NCI-H1417 treated with DMSO at 0.1 percent for 48 hours (cell line): ENCODE data around the gene MAP3K5.
"Not testable (repeated sequence)": the region's sequence is repeated elsewhere in the genome, so short reads cannot be mapped to it uniquely, and the experiment has no call there.

ENCODE experiments used
- DNase-seq: peaks from one replicate; lab custom pipeline; 2025; lab: John Stamatoyannopoulos, UW

The MAP3K5 gene

DNA sequence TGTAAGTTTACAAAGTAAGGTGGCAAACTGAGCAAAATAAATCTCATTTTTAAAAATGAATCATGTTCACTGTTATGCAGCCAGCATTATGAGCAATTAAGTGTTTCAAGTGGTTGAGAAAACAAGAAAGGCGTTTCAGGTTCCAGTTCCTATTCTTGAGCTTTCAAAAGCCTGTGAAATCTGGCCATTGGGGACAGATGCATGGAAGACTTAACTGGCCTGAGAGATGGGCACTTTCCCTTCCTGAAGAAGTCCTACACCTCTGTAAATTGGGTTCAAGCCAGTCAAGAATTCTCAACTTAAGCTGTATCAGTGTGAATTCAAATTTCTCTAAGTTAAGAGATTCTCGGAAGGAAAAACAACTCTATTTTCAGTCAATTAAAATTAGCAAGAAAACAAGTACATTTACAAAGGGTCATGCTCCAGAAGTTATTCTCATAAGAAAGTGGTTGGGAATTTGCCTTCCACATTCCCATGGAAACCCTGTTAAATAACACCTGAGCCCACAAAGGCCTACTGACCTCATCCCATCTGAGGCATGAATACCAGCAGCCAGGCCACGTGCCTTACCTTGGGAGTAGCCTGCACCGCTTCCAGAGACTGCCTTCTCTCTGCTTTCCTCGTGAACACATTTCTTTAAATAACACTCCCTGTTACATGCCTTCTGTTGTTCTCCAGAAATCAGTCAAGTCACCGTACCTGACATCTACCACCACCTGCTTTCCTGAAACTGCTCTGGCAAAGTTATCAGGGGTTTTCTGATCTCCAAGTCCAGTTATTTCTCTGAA is 19.4 kb downstream of the MAP3K5 start:
- DNase-seq, result peak; percentile 21

DNA sequence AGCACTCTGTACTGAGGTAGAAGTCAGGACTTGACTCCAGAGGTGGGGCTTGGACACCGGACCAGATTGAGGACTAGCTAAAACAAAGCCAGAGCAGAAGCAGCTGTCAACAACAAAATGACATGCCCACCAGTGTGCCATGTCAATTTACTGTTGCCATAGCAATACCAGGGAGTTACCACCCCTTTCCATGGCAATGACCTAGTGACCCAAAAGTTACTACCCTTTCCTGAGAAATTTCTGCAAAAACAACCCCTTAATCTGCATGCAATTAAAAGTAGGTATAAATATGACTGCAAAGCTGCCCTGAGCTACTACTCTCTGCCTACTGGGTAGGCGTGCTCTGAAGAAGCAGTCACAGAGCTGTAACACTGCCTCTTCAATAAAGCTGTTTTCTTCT is 21.0 kb downstream of the MAP3K5 start:
- DNase-seq, result no peak

DNA sequence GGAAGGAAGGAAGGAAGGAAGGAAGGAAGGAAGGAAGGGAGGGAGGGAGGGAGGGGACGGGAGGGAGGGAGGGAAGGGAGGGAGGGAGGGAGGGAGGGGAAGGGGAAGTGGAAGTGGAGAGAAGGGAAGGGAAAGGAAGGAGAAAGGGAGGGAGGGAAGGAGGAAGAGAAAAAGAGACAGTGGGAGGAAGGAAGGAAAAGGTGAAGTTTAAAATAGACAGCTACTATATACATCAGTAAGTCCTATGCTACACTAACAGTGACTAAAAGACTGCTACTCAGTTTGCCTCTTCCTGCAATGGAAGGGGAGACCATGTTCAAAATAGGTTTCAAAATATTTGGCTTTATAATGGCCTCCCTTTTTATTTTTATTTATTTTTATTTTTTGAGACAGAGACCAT is 22.5 kb downstream of the MAP3K5 start:
- no peak for DNase-seq

DNA sequence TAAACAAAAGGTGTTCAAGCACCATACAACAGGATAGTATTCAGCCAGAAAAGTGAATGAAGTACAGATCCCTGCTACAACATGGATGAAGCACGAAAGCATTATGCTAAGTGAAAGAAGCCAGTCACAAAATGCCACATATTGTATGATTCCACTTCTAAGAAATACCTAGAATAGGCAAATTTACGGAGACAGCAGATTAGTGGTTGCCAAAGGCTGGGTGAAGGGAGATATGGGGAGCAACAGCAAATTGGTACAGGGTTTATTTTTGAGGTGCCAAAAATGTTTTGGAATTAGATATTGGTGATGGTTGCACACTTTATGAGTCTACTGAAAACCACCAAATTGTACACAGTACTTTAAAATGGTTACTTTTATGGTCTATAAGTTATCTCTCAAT is 23.2 kb downstream of the MAP3K5 start:
- DNase-seq, result no peak

DNA sequence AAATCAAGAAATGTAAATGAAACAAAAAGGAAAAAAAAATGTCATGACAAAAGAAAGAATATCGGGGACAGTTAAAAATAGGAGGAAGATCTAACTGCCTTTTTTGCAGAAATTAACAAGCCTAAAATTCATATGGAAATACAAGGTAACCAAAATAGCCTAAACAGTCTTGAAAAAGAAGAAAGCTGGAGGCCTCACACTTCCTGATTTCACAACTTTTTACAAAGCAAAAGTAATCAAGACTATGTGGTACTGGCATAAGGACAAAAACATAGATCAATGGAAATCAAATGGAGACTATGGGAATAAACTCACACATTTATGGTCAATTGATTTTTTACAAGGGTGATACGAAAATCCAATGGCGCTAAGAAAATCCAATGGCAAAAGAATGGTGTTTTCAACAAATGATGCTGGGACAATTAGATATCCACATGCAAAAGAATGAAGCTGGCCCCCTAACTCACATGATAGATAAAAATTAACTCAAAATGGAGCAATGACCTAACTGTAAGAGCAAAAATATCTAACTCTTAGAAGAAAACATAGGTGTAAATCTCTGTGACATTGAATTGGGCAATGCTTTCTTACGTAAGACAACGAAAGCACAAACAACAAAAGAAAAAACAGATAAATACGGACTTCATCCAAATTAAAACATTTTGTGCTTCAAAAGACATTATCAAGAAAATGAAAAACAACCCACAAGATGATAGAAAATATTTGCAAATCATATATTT is 24.5 kb downstream of the MAP3K5 start:
- DNase-seq, result no peak

DNA sequence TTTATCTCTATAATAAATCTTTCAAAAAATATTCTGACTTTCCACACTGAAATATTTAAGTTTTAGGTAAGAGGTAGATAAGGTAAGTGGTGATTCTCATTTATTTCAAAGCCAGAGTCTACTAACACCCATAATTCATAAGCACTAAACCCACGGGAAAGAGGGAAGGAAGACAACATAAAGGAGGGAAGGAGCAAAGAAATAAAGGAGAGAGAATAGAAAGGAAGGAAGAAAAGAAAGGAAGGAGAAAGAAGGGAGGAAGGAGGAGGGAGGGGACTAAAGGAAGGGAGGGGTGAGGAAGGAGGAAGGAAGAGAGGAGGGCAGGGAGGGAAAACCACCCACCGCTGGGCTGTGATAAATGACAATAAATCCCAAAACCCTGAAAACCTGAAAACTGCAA is 25.2 kb downstream of the MAP3K5 start:
- no peak for DNase-seq

DNA sequence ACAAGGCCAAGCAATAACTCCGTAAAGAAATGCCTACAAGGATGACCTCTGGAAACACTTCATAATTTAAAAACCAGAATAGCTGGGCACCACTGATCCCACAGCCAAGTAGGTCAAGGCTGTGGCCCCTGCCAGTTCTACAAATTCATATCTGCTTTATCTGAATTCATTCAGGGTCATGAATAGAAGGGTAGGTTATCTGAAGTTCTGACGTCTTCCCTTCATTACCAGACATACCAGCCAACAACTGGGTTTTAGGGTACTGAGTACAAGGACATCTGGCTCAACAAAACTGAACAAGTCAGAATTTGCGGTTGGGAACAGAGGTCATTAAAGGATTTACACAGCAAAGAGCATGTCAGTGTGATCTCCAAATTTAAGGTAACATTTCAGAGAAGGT is 26.0 kb downstream of the MAP3K5 start:
- no peak for DNase-seq

DNA sequence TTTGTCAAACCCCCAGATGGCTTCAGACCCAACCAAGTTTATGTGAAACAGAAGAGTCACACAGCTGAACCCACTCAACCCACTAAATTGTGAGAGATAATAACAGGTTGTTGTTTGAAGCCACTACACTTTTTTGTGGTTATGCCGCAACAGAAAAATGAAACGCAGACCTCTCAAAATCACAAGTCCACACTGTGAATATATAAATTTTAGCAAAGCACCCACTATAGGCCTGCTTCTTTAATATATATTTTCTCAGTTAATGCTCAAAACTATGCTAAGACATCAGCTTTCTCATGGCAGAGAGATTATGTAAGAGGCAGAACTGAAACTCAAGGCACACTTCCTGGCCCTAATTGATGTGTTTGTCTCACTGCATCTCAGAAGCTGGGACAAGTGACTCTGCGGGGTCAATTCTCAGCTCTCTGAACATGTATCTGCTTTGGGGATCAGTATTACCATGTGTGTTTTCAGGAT is 27.7 kb downstream of the MAP3K5 start:
- DNase-seq, result no peak

DNA sequence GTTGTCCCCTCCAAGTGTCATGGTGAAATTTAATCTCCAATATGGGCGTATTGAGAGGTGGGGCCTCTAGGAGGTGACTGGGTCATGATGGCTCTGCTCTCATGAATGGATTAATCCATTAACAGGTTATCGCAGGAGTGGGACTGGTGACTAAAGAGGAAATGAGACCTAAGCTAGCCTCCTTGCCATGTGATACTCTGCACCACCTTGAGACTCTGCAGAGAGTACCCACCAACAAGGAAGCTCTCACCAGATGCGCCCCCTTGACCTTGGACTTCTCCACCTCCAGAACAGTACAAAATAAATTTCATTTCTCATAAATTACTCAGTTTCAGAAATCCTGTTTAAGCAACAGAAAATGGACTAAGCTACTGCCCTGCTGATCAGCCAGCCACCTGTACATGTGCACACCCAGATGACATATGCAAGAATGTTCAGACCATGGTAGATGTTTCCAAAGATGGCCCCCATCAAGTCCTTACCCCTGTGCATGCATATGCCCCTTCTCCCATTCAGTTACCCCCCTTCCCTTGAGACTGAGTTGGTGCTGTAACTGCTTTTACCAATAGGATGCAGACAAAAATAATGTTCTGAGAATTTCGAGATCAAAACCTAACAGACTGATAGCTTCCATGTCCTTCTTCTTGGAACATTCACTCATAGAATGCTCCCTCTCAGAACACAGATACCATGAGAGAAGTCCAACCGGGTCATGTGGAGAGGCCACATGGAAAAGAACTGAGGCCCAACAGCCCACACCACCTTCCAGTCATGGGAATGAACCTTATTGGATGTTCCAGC is 28.4 kb downstream of the MAP3K5 start:
- DNase-seq, result no peak

DNA sequence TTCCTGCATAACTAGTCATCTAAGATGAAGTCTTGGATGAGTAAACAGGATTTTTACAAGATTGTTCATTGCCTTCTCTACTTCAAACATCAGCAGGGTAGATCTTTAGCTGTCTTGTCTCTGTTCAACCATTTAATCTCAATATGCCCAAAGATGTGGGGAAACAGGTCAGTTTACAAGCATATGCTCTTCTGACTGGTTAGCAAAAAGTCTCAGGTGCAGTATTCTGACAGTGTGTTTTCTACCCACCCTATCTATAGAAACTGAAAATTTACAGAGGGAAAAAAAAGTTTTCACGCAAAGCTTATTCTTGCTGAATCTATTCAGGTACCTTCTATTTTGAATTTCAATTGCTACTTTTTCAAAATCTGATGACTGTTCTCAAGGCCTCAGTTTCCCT is 29.0 kb downstream of the MAP3K5 start:
- no peak for DNase-seq

DNA sequence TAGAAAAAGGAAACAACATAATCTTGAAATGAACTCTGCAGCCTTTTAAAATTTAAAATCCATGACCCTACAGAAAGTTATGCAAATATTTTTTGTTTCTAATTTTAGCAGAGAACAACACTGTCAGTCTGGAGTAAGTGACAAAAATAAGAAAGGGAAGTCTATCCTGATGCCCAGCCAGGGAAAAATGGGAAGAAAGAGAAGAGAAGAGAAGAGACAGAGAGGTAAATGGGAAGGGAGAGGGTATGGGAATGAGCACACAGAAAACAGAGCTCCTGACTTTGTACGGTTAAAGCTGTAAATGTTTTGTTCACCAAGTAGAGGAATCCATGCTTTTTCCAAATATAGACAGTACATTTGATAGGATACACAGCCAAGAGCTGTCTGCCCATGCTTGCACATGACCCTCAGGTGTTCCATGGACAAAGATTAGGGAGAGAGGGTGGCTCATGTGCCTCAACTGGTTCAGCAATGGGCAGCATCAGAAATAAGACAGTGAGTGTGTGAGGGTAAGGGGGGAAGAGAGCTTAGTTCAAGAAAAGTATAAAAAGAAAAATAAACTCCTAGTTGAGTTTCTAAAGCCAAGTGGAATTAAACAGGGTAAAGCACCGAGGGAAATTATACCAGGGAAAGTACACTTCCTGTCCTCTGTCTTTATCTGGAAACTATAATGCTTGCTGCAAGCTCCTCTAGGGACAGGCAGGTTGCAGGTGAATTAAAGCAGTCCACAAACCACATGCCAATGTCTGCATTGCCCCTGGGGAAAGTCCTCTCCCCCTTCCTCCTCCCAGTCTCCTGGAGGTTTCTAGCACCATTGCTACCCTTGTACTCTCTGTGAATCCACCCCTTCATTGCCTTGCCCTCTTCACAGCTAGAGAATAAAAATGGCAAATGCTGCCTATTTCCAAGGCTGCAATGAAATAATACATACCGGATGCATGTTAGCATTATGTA is 30.0 kb downstream of the MAP3K5 start:
- DNase-seq, result no peak

DNA sequence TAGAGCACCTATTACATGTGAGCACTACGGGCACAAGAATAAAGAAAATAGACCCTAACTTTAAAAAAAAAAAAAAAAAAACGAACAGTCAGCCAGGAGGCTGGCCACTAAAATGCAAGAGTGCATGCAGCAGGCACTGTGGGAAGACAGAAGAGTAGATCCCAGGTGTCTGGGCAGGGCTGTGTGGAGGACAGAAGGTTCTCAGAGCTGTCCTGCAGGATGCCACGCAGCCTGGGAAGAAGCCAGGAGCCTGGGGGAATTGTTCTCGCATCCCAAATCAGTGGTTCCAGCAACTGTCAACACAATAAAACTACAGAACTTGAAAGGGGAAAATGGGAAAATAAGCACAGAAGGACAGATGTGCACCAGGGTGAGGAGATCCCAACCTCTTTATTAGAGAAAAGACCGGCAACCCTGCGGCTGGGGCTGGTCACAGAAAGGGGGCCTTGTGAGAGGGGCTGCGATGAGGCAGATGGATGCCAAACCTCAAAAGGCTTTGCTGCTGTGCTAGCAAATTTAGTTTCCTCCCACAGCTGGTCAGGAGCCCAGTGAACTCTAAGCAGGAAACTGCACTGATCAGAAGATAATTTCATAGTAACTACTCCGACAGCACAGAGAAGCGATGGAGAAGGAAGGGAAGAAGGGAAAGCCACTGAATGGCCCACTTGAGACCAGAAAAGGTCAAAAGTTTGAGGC is 30.9 kb downstream of the MAP3K5 start:
- no peak for DNase-seq

DNA sequence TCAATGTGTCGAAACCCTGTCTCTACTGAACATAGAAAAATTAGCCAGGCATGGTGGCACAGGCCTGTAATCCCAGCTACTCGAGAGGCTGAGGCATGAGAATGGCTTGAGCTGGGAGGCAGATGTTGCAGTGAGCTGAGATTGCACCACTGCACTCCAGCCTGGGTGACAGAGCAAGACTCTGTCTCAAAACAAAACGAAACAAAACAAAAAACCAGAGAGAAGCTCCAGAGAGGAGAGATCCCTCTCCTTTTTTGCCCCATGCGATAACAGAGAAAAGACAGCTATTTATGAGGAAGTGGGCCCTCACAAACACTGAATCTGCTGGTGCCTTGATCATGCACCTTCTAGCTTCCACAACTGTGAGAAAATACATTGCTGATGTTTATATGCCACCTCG is 31.5 kb downstream of the MAP3K5 start:
- DNase-seq, result not testable (repeated sequence)

DNA sequence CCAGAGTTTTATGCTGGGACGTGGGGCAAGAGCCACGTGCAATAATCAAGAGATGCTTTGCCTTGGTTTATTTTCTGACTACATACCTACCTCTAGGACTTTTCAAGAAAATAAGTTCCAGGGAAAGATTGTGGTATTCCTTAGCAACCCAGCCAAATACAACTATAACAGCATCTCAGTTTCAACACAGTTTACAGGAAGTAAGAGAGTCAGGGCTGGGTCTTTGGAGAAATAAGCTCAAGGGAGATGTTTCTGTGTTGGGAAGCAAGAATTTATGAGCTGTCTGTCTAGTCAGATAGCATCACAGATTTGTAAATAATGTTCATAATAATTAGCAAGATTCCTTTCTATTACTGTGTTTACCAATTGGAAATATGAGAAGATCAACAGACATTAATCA is 35.1 kb downstream of the MAP3K5 start:
- no peak for DNase-seq

DNA sequence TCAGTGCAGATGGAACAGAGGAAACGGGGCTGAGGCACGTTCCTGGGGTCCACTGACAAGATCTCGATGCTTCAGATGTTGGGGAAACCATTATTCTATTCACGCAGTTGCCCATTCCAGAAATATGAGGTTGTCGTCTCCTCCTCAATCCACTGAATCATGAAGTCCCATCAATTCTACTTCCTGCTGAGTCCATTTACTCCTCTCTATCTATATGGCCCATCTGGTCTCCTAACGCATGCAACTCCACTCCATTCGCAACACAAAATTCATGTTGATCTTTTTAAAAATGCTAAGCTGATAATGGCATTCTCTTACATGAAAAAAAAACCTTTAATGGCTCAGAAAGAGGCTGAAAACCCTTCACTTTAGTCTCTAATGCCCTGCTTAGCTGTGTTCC is 37.5 kb downstream of the MAP3K5 start:
- DNase-seq, result no peak

DNA sequence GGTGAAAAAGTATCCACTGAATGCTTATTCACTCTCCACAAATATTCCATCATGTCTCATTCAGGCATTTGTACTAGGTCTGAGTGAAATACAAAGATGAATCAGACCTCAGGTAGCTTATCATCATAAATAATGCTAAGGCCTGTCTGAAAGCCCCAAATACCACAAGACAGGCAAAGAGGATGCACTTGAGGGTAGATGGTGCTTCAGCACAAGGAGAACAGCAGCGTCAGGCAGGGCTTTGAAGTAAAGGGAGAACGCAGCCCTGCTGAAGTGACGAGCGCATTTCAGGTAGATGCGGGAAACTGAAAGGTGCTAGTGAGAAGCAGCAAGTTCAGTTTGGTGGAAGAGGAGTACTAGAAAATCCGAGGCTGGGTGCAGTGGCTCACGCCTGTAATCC is 38.7 kb downstream of the MAP3K5 start:
- no peak for DNase-seq

DNA sequence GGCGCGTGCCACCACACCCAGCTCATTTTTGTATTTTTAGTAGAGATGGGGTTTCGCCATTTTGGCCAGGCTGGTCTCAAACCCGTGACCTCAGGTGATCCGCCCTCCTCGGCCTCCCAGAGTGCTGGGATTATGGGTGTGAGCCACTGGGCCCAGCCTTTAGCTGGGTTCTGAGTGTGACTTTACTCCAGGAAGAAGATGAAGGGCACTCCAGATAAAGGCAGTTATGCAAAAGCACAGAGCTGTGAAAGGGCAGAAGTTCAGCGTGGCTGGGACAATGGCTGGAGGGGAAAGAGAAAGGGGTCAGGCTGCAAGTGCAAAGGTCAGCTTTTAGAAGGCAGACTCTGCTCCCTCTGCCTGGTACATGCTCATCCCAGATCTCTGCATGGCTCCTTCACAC is 39.7 kb downstream of the MAP3K5 start:
- no peak for DNase-seq

DNA sequence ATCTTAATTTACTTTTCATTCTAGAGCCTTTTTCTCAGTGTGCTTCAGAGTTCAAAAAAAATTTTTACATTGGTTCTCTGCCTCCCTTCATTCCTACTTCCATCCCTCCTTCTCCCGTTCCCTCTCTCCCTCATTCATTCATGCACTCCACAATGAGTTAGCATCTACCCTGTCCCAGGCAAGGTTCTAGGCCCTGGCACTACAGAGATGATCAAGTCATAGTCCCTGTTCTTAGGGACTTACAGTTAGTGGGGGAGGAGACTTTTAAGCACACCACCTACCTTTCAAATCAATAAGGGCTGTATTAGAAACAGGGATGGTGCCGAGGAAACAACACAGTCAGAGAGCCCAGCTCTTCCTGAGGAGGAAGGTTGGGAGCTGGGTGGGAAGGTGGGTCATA is 40.3 kb downstream of the MAP3K5 start:
- DNase-seq, result no peak

DNA sequence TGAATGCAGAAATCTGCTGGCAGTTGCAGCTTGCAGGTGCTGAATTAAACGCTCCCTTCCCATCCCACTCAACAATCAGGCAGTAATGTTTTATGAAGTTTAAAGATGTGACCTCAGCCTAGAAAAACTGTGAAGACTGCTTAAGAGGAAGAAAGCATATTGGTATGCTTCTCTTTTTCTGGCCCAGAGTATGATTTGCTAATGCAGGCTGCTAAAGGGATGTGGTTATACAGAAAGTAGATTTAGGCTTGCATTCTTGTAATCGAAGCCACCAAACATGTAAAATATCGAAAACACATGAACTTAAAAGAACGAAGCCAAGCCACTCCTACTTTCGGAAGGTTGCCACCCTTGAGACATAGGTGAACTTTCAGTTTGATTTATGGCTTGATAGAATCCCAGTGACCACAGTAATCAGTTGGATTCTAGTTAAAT is 40.7 kb downstream of the MAP3K5 start:
- DNase-seq, result no peak

DNA sequence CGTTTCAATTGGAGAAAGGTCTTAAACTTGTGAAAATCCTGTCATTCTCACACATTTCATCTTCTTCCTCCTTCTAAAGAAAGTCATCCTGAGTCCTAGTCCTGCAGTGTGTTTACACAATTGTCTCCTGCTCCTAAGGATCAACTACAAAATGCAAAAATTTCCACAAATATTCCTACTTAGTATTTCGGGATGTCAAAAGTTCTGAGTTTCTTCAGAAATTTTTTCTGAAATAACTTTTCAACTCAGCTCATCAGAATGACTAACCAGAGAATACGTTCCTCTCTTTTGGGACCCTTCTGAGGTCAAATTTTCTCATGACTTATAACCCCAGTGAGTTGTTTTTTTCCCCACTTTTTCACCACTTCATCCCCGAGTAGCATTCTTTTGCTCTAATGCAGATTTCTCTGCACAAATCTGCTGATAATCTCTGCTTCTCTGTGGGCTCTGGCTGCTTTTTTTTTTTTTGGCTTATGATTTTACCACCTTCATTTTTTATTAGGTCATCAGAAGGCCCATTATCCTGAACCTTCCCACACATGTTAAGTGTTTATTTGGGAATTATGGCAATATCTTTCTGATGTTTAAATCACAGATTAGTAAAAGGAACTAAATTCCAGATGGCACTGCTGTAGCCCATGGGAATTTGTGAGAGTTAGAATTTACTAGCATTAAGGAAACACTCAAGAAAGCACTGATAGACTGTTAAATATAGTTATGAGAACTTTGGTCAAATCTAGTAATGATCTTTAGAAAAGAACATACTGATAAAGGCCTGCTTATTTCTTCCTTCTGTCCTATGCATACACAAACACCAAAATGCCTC is 41.4 kb downstream of the MAP3K5 start:
- DNase-seq, result no peak
